SK-N-SH treated with all-trans-retinoic acid at 6 μM for 48 hours (cell line): Measurements from ENCODE around the gene GABBR2.

Source experiments
- ARNTL ChIP-seq: fragments of 450-650 bp; formaldehyde crosslinking; IDR thresholded peaks from 2 replicates; pipeline ENCODE4 v1.5.0; 2020; ENCODE audit warnings: low read depth, mild to moderate bottlenecking, moderate library complexity, borderline replicate concordance
- BACH2 ChIP-seq: fragments of 250-450 bp; sonication (Bioruptor Pico); IDR thresholded peaks from 2 replicates; pipeline ENCODE4 v1.9.0; 2021; ENCODE audit warnings: mild to moderate bottlenecking, borderline replicate concordance
- CREB5 ChIP-seq: fragments of 250-450 bp; sonication (Bioruptor Pico); IDR thresholded peaks from 2 replicates; pipeline ENCODE4 v1.5.1; 2020; ENCODE audit warnings: low read depth, mild to moderate bottlenecking, moderate library complexity
- PPARA ChIP-seq: fragments of 250-450 bp; sonication (Bioruptor Pico); IDR thresholded peaks from 2 replicates; pipeline ENCODE4 v1.5.0; 2020; ENCODE audit warnings: mild to moderate bottlenecking, borderline replicate concordance
- RARB ChIP-seq: fragments of 250-450 bp; sonication (Bioruptor Pico); IDR thresholded peaks from 2 replicates; pipeline ENCODE4 v1.8.0; 2021; ENCODE audit warnings: mild to moderate bottlenecking, moderate library complexity
- ZNF8 ChIP-seq: fragments of 450-650 bp; formaldehyde crosslinking; IDR thresholded peaks from 2 replicates; pipeline ENCODE4 v1.5.0; 2020; ENCODE audit warnings: mild to moderate bottlenecking, moderate library complexity
- TF ChIP-seq, protein P1 (sequence below): fragments of 250-450 bp; sonication (Bioruptor Pico); IDR thresholded peaks from 2 replicates; pipeline ENCODE4 v1.8.0; 2020; ENCODE audit warnings: mild to moderate bottlenecking, moderate library complexity, borderline replicate concordance
- TF ChIP-seq, protein P2 (sequence below): fragments of 250-450 bp; sonication (Bioruptor Pico); IDR thresholded peaks from 2 replicates; pipeline ENCODE4 v1.8.0; 2021; ENCODE audit warnings: low read depth, mild to moderate bottlenecking, moderate library complexity, borderline replicate concordance

- TF ChIP-seq, protein P1, sequence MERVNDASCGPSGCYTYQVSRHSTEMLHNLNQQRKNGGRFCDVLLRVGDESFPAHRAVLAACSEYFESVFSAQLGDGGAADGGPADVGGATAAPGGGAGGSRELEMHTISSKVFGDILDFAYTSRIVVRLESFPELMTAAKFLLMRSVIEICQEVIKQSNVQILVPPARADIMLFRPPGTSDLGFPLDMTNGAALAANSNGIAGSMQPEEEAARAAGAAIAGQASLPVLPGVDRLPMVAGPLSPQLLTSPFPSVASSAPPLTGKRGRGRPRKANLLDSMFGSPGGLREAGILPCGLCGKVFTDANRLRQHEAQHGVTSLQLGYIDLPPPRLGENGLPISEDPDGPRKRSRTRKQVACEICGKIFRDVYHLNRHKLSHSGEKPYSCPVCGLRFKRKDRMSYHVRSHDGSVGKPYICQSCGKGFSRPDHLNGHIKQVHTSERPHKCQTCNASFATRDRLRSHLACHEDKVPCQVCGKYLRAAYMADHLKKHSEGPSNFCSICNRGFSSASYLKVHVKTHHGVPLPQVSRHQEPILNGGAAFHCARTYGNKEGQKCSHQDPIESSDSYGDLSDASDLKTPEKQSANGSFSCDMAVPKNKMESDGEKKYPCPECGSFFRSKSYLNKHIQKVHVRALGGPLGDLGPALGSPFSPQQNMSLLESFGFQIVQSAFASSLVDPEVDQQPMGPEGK, result no peak
- TF ChIP-seq BACH2 (CRISPR knock-in tag) (no peak), PPARA (CRISPR knock-in tag) (no peak), ZNF8 (CRISPR knock-in tag) (no peak), ARNTL (no peak), CREB5 (CRISPR knock-in tag) (no peak), RARB (no peak)
- TF ChIP-seq, protein P2, sequence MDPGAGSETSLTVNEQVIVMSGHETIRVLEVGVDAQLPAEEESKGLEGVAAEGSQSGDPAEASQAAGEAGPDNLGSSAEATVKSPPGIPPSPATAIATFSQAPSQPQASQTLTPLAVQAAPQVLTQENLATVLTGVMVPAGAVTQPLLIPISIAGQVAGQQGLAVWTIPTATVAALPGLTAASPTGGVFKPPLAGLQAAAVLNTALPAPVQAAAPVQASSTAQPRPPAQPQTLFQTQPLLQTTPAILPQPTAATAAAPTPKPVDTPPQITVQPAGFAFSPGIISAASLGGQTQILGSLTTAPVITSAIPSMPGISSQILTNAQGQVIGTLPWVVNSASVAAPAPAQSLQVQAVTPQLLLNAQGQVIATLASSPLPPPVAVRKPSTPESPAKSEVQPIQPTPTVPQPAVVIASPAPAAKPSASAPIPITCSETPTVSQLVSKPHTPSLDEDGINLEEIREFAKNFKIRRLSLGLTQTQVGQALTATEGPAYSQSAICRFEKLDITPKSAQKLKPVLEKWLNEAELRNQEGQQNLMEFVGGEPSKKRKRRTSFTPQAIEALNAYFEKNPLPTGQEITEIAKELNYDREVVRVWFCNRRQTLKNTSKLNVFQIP (CRISPR knock-in tag), result no peak
Measured at GRCh38 chr9:98430535-98431292, 278.0 kb downstream of the GABBR2 start.
